ENCODE results near the gene GGA1. TPM values are rescaled to one million over a fixed set of nuclear protein-coding genes. Genes with fewer than 3 reads are reported as not detected.

GGA1 gene
- total and polyA plus RNA-seq, 9 of the 15 experiments (the other 6 are each of a cell fraction or from before 2014, with no cell fraction given): 1.5 to 69.5 (median 31.6) TPM

DNA sequence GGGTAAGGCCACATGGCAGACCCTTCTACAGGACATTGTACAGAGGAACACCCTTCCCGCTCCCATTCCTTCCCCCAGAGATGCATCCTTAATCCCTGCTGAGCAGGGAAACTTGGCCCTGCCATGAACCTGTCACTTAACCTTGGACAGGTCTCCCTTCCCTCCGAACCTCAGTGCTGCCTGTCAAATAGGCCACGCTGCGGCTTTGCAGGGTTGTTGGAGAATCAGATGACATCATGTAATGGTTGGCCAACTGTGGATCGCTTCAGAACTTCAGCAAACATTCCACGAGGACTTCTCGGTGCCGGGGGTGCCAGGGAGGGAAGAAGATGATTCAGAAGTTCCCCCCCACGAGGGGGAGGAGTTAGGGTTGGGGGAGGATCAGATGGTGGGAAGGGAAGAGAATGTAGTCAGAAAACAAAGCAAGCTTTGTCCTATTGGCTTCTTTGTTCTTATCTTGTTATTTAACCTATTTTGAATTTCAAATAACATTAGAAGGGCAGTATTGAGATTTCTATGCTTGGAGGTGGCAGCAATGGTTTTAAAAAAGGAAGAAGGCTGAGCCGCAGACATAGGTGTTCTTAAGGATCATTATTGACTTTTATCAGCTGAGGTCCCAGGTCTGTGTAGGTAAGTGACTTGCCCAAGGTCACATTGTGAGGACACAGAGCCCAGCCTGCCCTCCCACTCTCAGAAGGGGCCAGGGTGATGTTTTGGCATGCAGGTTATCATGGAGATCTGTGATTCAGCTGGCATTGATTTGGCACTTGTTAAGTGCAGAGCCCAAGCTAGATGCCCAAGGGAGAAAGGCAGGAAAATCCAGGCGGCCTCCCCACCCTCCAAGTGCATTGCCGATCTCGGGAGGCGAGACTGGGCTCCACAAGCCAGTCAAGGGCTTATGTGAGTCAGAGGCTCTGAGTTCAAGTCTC lies 45.2 kb upstream of the GGA1 start (continued):
- TF ChIP-seq FOXA1 (IDR thresholded peaks at IDR 0.05; ENCODE audit: borderline replicate concordance) (no peak), THRA (IDR thresholded peaks at IDR 0.05) (no peak), CBX2 (IDR thresholded peaks at IDR 0.05; ENCODE audit: insufficient read depth, low read length, poor library complexity, severe bottlenecking) (no peak), NCOA2 (IDR thresholded peaks at IDR 0.05; ENCODE audit: partially characterized antibody in 2 of 2) (no peak), TEAD1 (CRISPR knock-in tag; IDR thresholded peaks at IDR 0.05) (peak in 1 of 2 experiments; percentile 75; a peak in 1 of 4 replicates), MGA (IDR thresholded peaks at IDR 0.05) (peak; percentile 32; the same call in 1 of the 2 replicates), ESRRB (CRISPR knock-in tag; IDR thresholded peaks at IDR 0.05; ENCODE audit: borderline replicate concordance) (no peak)
- TF ChIP-seq, protein P1, sequence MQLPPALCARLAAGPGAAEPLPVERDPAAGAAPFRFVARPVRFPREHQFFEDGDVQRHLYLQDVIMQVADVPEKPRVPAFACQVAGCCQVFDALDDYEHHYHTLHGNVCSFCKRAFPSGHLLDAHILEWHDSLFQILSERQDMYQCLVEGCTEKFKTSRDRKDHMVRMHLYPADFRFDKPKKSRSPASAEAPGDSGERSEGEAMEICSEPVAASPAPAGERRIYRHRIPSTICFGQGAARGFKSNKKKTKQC (CRISPR knock-in tag; IDR thresholded peaks at IDR 0.05): no peak

All from K562 (cell line).